ENCODE results near the gene GLG1. TPM values are rescaled to one million over a fixed set of nuclear protein-coding genes. Genes with fewer than 3 reads are reported as not detected.
"Not testable (repeated sequence)": the region's sequence is repeated elsewhere in the genome, so short reads cannot be mapped to it uniquely, and the experiment has no call there.

The GLG1 gene
- total RNA-seq, 1 experiment from 2014 or later = 135 TPM

- no peak overlapping the region for H3K4me3 Mint-ChIP-seq
- TF ChIP-seq, protein P1, sequence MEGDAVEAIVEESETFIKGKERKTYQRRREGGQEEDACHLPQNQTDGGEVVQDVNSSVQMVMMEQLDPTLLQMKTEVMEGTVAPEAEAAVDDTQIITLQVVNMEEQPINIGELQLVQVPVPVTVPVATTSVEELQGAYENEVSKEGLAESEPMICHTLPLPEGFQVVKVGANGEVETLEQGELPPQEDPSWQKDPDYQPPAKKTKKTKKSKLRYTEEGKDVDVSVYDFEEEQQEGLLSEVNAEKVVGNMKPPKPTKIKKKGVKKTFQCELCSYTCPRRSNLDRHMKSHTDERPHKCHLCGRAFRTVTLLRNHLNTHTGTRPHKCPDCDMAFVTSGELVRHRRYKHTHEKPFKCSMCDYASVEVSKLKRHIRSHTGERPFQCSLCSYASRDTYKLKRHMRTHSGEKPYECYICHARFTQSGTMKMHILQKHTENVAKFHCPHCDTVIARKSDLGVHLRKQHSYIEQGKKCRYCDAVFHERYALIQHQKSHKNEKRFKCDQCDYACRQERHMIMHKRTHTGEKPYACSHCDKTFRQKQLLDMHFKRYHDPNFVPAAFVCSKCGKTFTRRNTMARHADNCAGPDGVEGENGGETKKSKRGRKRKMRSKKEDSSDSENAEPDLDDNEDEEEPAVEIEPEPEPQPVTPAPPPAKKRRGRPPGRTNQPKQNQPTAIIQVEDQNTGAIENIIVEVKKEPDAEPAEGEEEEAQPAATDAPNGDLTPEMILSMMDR (conservative IDR thresholded peaks at IDR 0.05) = no peak
- Histone ChIP-seq H3K27me3 (ENCODE audit: insufficient read depth, low read length) (no peaks in the 10 kb centered on the region), H2BK15ac (ENCODE audit: low read depth, low read length) (no peak overlapping the region), H4K20me1 (ENCODE audit: control insufficient read depth, insufficient read depth, insufficient read length) (no peaks in the 10 kb centered on the region), H2BK12ac (ENCODE audit: insufficient read length, low read depth, low read length) (no peak overlapping the region), H3K79me1 (ENCODE audit: insufficient read depth, low read depth, low read length, poor library complexity, severe bottlenecking) (no peaks in the 10 kb centered on the region), H3K23me2 (ENCODE audit: insufficient read length, low read depth, low read length, poor library complexity, severe bottlenecking) (no peaks in the 10 kb centered on the region), H3K9me3 (ENCODE audit: control insufficient read depth, low read depth, low read length) (no peaks in the 10 kb centered on the region), H2AFZ (ENCODE audit: low read length) (no peak overlapping the region), H3K4ac (ENCODE audit: low read depth, low read length) (no peak overlapping the region), H4K5ac (ENCODE audit: insufficient read length, low read depth, low read length) (no peak overlapping the region), H3K9ac (ENCODE audit: extremely low read depth, insufficient read length, low read length) (no peak overlapping the region), H3K4me2 (ENCODE audit: insufficient read depth, insufficient read length, low read length) (no peak overlapping the region), H3K79me2 (ENCODE audit: insufficient read depth, low read length) (peaks cover 2% of the 10 kb centered on the region; the same call in 1 of the 2 replicates), H3K14ac (ENCODE audit: insufficient read depth, low read length) (no peak overlapping the region), H4K8ac (replicated peaks; ENCODE audit: insufficient read length, low read depth, low read length) (no peak overlapping the region), H2BK120ac (ENCODE audit: low read depth, low read length, poor library complexity, severe bottlenecking) (no peak overlapping the region), H3K23ac (ENCODE audit: insufficient read length, low read depth, low read length) (no peak overlapping the region), H3T11ph (ENCODE audit: low read length) (no peak overlapping the region), H4K91ac (ENCODE audit: insufficient read length, low read depth, low read length) (no peak overlapping the region), H2BK5ac (ENCODE audit: insufficient read length, low read length) (no peak overlapping the region), H3K18ac (ENCODE audit: insufficient read length, low read depth, low read length) (no peak overlapping the region), H3K27ac (ENCODE audit: insufficient read length, low read depth, low read length) (no peak overlapping the region), H3K4me1 (ENCODE audit: insufficient read depth, low read length) (no peaks in the 10 kb centered on the region), H3K56ac (ENCODE audit: insufficient read length, low read depth, low read length) (no peak overlapping the region), H2AK5ac (ENCODE audit: insufficient read length, low read length) (no peak overlapping the region), H2BK20ac (ENCODE audit: low read depth, low read length, poor library complexity, severe bottlenecking) (no peak overlapping the region)
- no peak overlapping the region; a peak in 2 of 7 replicates for H3K27ac Mint-ChIP-seq
- H3K4me1 Mint-ChIP-seq = 0 out of 4 replicates have a peak, but pooled peaks cover 0 to 4% of the 10 kb centered on the region in 2 experiments
- H3K9me3 Mint-ChIP-seq = no peaks in the 10 kb centered on the region; a peak in 2 of 5 replicates
- H3K27me3 Mint-ChIP-seq (ENCODE audit: low read depth) = no peaks in the 10 kb centered on the region
- no peak for DNase-seq
- H3K36me3 Mint-ChIP-seq (ENCODE audit: insufficient read depth in 1 of 3, low read depth in 3 of 3) = peaks cover 19 to 27% (median 25%) of the 10 kb centered on the region in 3 experiments
- WGBS (ENCODE audit: extremely low coverage, insufficient read length, low lambda C conversion rate) = no CpG with 5 or more reads among the region's 4 CpGs
These were observed 85.2 kb downstream of the GLG1 start for GRCh38 chr16:74521691-74522090.

GRCh38 chr16:74518934-74519333 is 88.0 kb downstream of the GLG1 start:
- no CpG with 5 or more reads among the region's 1 CpG for WGBS (ENCODE audit: extremely low coverage, insufficient read length, low lambda C conversion rate)
- H3K27me3 Mint-ChIP-seq (ENCODE audit: low read depth); H3K4me3 Mint-ChIP-seq; H3K56ac ChIP-seq (ENCODE audit: insufficient read length, low read depth, low read length); H3K23me2 ChIP-seq (ENCODE audit: insufficient read length, low read depth, low read length, poor library complexity, severe bottlenecking); H3K4me2 ChIP-seq (ENCODE audit: insufficient read depth, insufficient read length, low read length); H3K27ac ChIP-seq (ENCODE audit: insufficient read length, low read depth, low read length); H3K18ac ChIP-seq (ENCODE audit: insufficient read length, low read depth, low read length); H3K4ac ChIP-seq (ENCODE audit: low read depth, low read length); H3K14ac ChIP-seq (ENCODE audit: insufficient read depth, low read length); H3K9ac ChIP-seq (ENCODE audit: extremely low read depth, insufficient read length, low read length); H2AK5ac ChIP-seq (ENCODE audit: insufficient read length, low read length); H3K79me1 ChIP-seq (ENCODE audit: insufficient read depth, low read depth, low read length, poor library complexity, severe bottlenecking); H3K27ac Mint-ChIP-seq; H3K9me3 ChIP-seq (ENCODE audit: control insufficient read depth, low read depth, low read length); H3K9me3 Mint-ChIP-seq; H4K8ac ChIP-seq (replicated peaks; ENCODE audit: insufficient read length, low read depth, low read length); H3K23ac ChIP-seq (ENCODE audit: insufficient read length, low read depth, low read length); H2AFZ ChIP-seq (ENCODE audit: low read length); H4K5ac ChIP-seq (ENCODE audit: insufficient read length, low read depth, low read length); H2BK12ac ChIP-seq (ENCODE audit: insufficient read length, low read depth, low read length); H2BK20ac ChIP-seq (ENCODE audit: low read depth, low read length, poor library complexity, severe bottlenecking); DNase-seq; H2BK15ac ChIP-seq (ENCODE audit: low read depth, low read length); H3K4me1 Mint-ChIP-seq; H4K20me1 ChIP-seq (ENCODE audit: control insufficient read depth, insufficient read depth, insufficient read length); H3K4me1 ChIP-seq (ENCODE audit: insufficient read depth, low read length); H2BK5ac ChIP-seq (ENCODE audit: insufficient read length, low read length); H3K79me2 ChIP-seq (ENCODE audit: insufficient read depth, low read length); H4K91ac ChIP-seq (ENCODE audit: insufficient read length, low read depth, low read length); H3K27me3 ChIP-seq (ENCODE audit: insufficient read depth, low read length); H3T11ph ChIP-seq (ENCODE audit: low read length); H2BK120ac ChIP-seq (ENCODE audit: low read depth, low read length, poor library complexity, severe bottlenecking): not testable (repeated sequence)
- H3K36me3 Mint-ChIP-seq (ENCODE audit: insufficient read depth in 1 of 3, low read depth in 3 of 3) = peaks cover 9 to 17% (median 13%) of the 10 kb centered on the region in 3 experiments

Measured in H9 (cell line).